OCI-LY7 (cell line): Measurements from ENCODE around the gene CAPN7. TPM values are rescaled to one million over a fixed set of nuclear protein-coding genes. Genes with fewer than 3 reads are reported as not detected.

Experiments used
- BruUV-seq: library from RNA; stranded (reverse); fragments of 400-500 nt; replicated peaks from 2 replicates; lab custom pipeline; 2021; lab: Mats Ljungman, UMichigan
- CTCF ChIA-PET: fragments of 300-600 bp; sonication (Branson Sonifier 250); formaldehyde crosslinking; loops from one replicate; lab custom pipeline; 2022; ENCODE audit warnings: antibody characterized with exemption; ENCODE audit not compliant: unreplicated experiment; lab: Charles Lee
- POLR2A ChIA-PET: fragments of 300-600 bp; sonication (Branson Sonifier 250); formaldehyde crosslinking; loops from one replicate; lab custom pipeline; 2022; ENCODE audit warnings: antibody characterized with exemption; lab: Charles Lee
- DNase-seq: peaks from one replicate; pipeline ENCODE4 v3.0.0-alpha.2; 2015; ENCODE audit warnings: low spot score
- H2AFZ ChIP-seq: fragments of 200-600 bp; sonication (generic), shearing (Covaris generic); 2 replicates; pipeline ENCODE4 v1.6.1; 2014; ENCODE audit warnings: mild to moderate bottlenecking, antibody characterized with exemption, low read length, moderate library complexity
- H3K27ac ChIP-seq: fragments of 200-600 bp; sonication (generic); 2 replicates; pipeline ENCODE4 v1.5.1; 2014; ENCODE audit warnings: mixed run types, low read depth, mild to moderate bottlenecking, moderate library complexity, low read length, inconsistent platforms; ENCODE audit not compliant: poor library complexity, severe bottlenecking
- H3K36me3 ChIP-seq: fragments of 200-600 bp; sonication (generic); 2 replicates; pipeline ENCODE4 v1.6.1; 2014; ENCODE audit warnings: mild to moderate bottlenecking, antibody characterized with exemption, low read length, moderate library complexity, mixed read lengths; ENCODE audit not compliant: insufficient read depth
- H3K4me1 ChIP-seq: fragments of 200-600 bp; sonication (generic); 2 replicates; pipeline ENCODE4 v1.5.1; 2014; ENCODE audit warnings: mild to moderate bottlenecking, low read length; ENCODE audit not compliant: insufficient read depth, poor library complexity, severe bottlenecking
- H3K4me2 ChIP-seq: fragments of 200-600 bp; sonication (generic); 2 replicates; pipeline ENCODE4 v1.6.1; 2014; ENCODE audit warnings: mild to moderate bottlenecking, low read length
- H3K4me3 ChIP-seq: fragments of 200-600 bp; sonication (generic); 2 replicates; pipeline ENCODE4 v1.5.1; 2014; ENCODE audit warnings: mild to moderate bottlenecking, low read depth, low read length; ENCODE audit not compliant: poor library complexity, severe bottlenecking
- H3K79me2 ChIP-seq: fragments of 200-600 bp; sonication (generic); 2 replicates; pipeline ENCODE4 v1.6.1; 2016; ENCODE audit warnings: low read depth, mild to moderate bottlenecking, low read length, moderate library complexity, mixed read lengths; ENCODE audit not compliant: insufficient read depth
- H3K9me2 ChIP-seq: fragments of 200-600 bp; sonication (generic); 2 replicates; pipeline ENCODE4 v1.6.1; 2016; ENCODE audit warnings: mild to moderate bottlenecking, low read length, mixed read lengths; ENCODE audit not compliant: insufficient read depth
- H3K9me3 ChIP-seq: fragments of 200-600 bp; sonication (generic); 2 replicates; pipeline ENCODE4 v1.6.1; 2014; ENCODE audit warnings: mild to moderate bottlenecking, mixed run types, low read length, mixed read lengths
- H4K20me1 ChIP-seq: fragments of 200-600 bp; sonication (generic); 2 replicates; pipeline ENCODE4 v1.6.1; 2014; ENCODE audit warnings: mild to moderate bottlenecking, antibody characterized with exemption, low read length, moderate library complexity, mixed read lengths; ENCODE audit not compliant: insufficient read depth
- EZH2phosphoT487 ChIP-seq: fragments of 200-600 bp; sonication (generic); IDR thresholded peaks from 2 replicates; pipeline ENCODE4 v1.6.1; 2018; ENCODE audit warnings: low read depth, borderline replicate concordance, mild to moderate bottlenecking, mixed run types, antibody characterized with exemption, low read length, moderate library complexity, mixed read lengths
- intact Hi-C: fragments of 100-400 bp; cut with micrococcal nuclease; formaldehyde crosslinking; loops from one replicate; pipeline ENCODE4 v1.10.0; 2022; ENCODE audit not compliant: unreplicated experiment
- total RNA-seq, 2 experiments: library from RNA; depleted of rRNA in 1 of 2; stranded (reverse); fragments of >200 nt in 1 of 2; shearing (Covaris generic) in 1 of 2; gene quantifications; 2 replicates each; pipeline ENCODE4 v1.2.3, GENCODE V29; 2014 to 2022
- TF ChIP-seq, protein P1 (sequence below): fragments of 200-600 bp; sonication (generic); conservative IDR thresholded peaks from 2 replicates; pipeline ENCODE4 v1.5.1; 2014; ENCODE audit warnings: mild to moderate bottlenecking, antibody characterized with exemption, low read length, moderate library complexity, mixed read lengths

The CAPN7 gene
- total RNA-seq, 2 experiments from 2014 or later, result 33.4 to 41.5 TPM

- Histone ChIP-seq H2AFZ (no peak overlapping the region), H3K4me3 (no peak overlapping the region), H3K4me2 (no peak overlapping the region), H3K9me3 (no peaks in the 10 kb centered on the region), H3K79me2 (no peaks in the 10 kb centered on the region), H3K36me3 (peaks cover 14% of the 10 kb centered on the region; the same call in 1 of the 2 replicates), H3K9me2 (no peaks in the 10 kb centered on the region), H3K4me1 (peaks cover 22% of the 10 kb centered on the region), H4K20me1 (no peaks in the 10 kb centered on the region), H3K27ac (no peak overlapping the region)
- ChIA-PET CTCF (no interaction called here), POLR2A (interaction anchor here (0.6 to 1.5 kb wide), 5 partner anchors 27 to 152 kb away, joined by 3 to 5 read pairs (median 5); no protein-coding TSS in a partner anchor)
- intact Hi-C loops, result no loop called here
- TF ChIP-seq, protein P1, sequence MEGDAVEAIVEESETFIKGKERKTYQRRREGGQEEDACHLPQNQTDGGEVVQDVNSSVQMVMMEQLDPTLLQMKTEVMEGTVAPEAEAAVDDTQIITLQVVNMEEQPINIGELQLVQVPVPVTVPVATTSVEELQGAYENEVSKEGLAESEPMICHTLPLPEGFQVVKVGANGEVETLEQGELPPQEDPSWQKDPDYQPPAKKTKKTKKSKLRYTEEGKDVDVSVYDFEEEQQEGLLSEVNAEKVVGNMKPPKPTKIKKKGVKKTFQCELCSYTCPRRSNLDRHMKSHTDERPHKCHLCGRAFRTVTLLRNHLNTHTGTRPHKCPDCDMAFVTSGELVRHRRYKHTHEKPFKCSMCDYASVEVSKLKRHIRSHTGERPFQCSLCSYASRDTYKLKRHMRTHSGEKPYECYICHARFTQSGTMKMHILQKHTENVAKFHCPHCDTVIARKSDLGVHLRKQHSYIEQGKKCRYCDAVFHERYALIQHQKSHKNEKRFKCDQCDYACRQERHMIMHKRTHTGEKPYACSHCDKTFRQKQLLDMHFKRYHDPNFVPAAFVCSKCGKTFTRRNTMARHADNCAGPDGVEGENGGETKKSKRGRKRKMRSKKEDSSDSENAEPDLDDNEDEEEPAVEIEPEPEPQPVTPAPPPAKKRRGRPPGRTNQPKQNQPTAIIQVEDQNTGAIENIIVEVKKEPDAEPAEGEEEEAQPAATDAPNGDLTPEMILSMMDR, result no peak
- TF ChIP-seq EZH2phosphoT487, result no peak
- no peak for DNase-seq
- BruUV-seq, result no TSS peak
Observed at GRCh38 chr3:15271030-15271429, 65.0 kb downstream of the CAPN7 start.

GRCh38 chr3:15271785-15272381, 65.8 kb downstream of the CAPN7 start:
- TF ChIP-seq, protein P1, result no peak
- TF ChIP-seq EZH2phosphoT487, result no peak
- no TSS peak for BruUV-seq
- H2AFZ ChIP-seq, result no peak overlapping the region
- ChIA-PET POLR2A (interaction anchor here (0.7 to 1.5 kb wide), 3 partner anchors 58 to 539 kb away, joined by 3 to 5 read pairs (median 4); no protein-coding TSS in a partner anchor), CTCF (no interaction called here)
- H3K27ac ChIP-seq, result no peak overlapping the region
- no peaks in the 10 kb centered on the region for H4K20me1 ChIP-seq
- no peaks in the 10 kb centered on the region for H3K9me2 ChIP-seq
- no peaks in the 10 kb centered on the region for H3K9me3 ChIP-seq
- peaks cover 29% of the 10 kb centered on the region for H3K4me1 ChIP-seq
- peak; percentile 50 for DNase-seq
- H3K4me2 ChIP-seq, result peak overlapping the region; percentile 62
- H3K4me3 ChIP-seq, result no peak overlapping the region
- H3K36me3 ChIP-seq, result peaks cover 14% of the 10 kb centered on the region; the same call in 1 of the 2 replicates
- H3K79me2 ChIP-seq, result no peaks in the 10 kb centered on the region
- intact Hi-C loops, result no loop called here
